ENCODE measurements around the gene AP1G2. TPM values are rescaled to one million over a fixed set of nuclear protein-coding genes. Genes with fewer than 3 reads are reported as not detected.

The AP1G2 gene
- total and polyA plus RNA-seq, 4 experiments from 2014 or later, result 65.7 to 498 (median 300) TPM

GRCh38 chr14:23555533-23555881 is 12.1 kb downstream of the AP1G2 start:
- POLR2A ChIA-PET (ENCODE audit: partially characterized antibody), result interaction anchor here (0.6 to 2.9 kb wide), 8 partner anchors 10 to 687 kb away, joined by 3 to 17 read pairs (median 4); partner anchors contain the start of genes AP1G2, NGDN, PABPN1 and TINF2
- Mint-ChIP-seq H3K4me3 (peak overlapping the region; percentile 95 to 99 (median 96)), H3K36me3 (peaks cover 10 to 20% of the 10 kb centered on the region in 2 donors), H3K4me1 (peaks cover 15 to 44% (median 28%) of the 10 kb centered on the region in 4 donors), H3K27me3 (peaks cover 0 to 2% of the 10 kb centered on the region in 2 donors), H3K9me3 (no peaks in the 10 kb centered on the region), H3K27ac (peak overlapping the region; percentile 82 to 98 (median 97))
- peak overlapping the region; percentile 84 to 97 for H3K4me3 ChIP-seq (ENCODE audit: low read length in 2 of 2)
- H3K9me3 ChIP-seq (ENCODE audit: control insufficient read depth in 1 of 2, low read length in 2 of 2), result no peaks in the 10 kb centered on the region
- H3K36me3 ChIP-seq (ENCODE audit: insufficient read depth, low read length), result peaks cover 23% of the 10 kb centered on the region
- intact Hi-C loops (cut with micrococcal nuclease), result loop anchor here (5.0 to 10.0 kb wide), 2 partner anchors 461 to 887 kb away; partner anchors contain the start of genes ACIN1, C14orf119 and SDR39U1
- CTCF ChIA-PET (ENCODE audit: partially characterized antibody), result interaction anchor here (0.8 to 4.1 kb wide), 4 partner anchors 12 to 79 kb away, joined by 3 to 24 read pairs (median 10); partner anchors contain the start of gene AP1G2
- peak overlapping the region; percentile 86 for H3K27ac ChIP-seq (ENCODE audit: low read depth, low read length)
- DNase-seq, result no peak
- H3K4me1 ChIP-seq (ENCODE audit: insufficient read depth, low read length), result peaks cover 39% of the 10 kb centered on the region
- H3K27me3 ChIP-seq (ENCODE audit: insufficient read depth, low read length), result no peaks in the 10 kb centered on the region

GRCh38 chr14:23551266-23552028 is 16.1 kb downstream of the AP1G2 start, which contains the start of gene ZFHX2:
TSS of gene ZFHX2 (minus strand) at chr14:23551765. CDS start at chr14:23535325, 16,440 bp downstream.
- H3K27me3 Mint-ChIP-seq, result peaks cover 0 to 2% of the 10 kb centered on the region in 2 donors
- H3K4me1 Mint-ChIP-seq, result peaks cover 5 to 25% (median 13%) of the 10 kb centered on the region in 4 donors
- peak; percentile 55 to 86 (median 64) for DNase-seq
- H3K36me3 Mint-ChIP-seq, result peaks cover 0 to 3% of the 10 kb centered on the region in 2 donors
- peak within 1 kb of the TSS in 3 of 8 donors; percentile 21 to 88 (median 78) for H3K4me3 Mint-ChIP-seq
- Histone ChIP-seq H3K9me3 (ENCODE audit: control insufficient read depth in 1 of 2, low read length in 2 of 2) (no peaks in the 10 kb centered on the region), H3K4me3 (ENCODE audit: low read length in 2 of 2) (peak within 1 kb of the TSS; percentile 23 to 71), H3K4me1 (ENCODE audit: insufficient read depth, low read length) (peaks cover 20% of the 10 kb centered on the region), H3K36me3 (ENCODE audit: insufficient read depth, low read length) (no peaks in the 10 kb centered on the region), H3K27ac (ENCODE audit: low read depth, low read length) (peak within 1 kb of the TSS; percentile 39), H3K27me3 (ENCODE audit: insufficient read depth, low read length) (no peaks in the 10 kb centered on the region)
- peak within 1 kb of the TSS in 6 of 7 donors; percentile 66 to 91 (median 82) for H3K27ac Mint-ChIP-seq
- H3K9me3 Mint-ChIP-seq, result no peaks in the 10 kb centered on the region
- ChIA-PET POLR2A (ENCODE audit: partially characterized antibody) (interaction anchor here (1.2 to 1.4 kb wide), 2 partner anchors 12 to 16 kb away, joined by 5 to 9 read pairs; partner anchors contain the start of gene AP1G2), CTCF (ENCODE audit: partially characterized antibody) (interaction anchor here (1.2 to 2.8 kb wide), 2 partner anchors 8 to 12 kb away, joined by 6 to 15 read pairs; no protein-coding TSS in a partner anchor)
- intact Hi-C loops (cut with micrococcal nuclease), result loop anchor here (1.0 to 10.0 kb wide), 2 partner anchors 250 to 457 kb away; partner anchors contain the start of genes ACIN1 and C14orf119

- Mint-ChIP-seq H3K27ac (peak overlapping the region in 3 of 7 donors; percentile 66 to 80 (median 79)), H3K36me3 (peaks cover 0 to 1% of the 10 kb centered on the region in 2 donors), H3K4me1 (peaks cover 4 to 19% (median 10%) of the 10 kb centered on the region in 4 donors), H3K9me3 (no peaks in the 10 kb centered on the region), H3K27me3 (peaks cover 0 to 2% of the 10 kb centered on the region in 2 donors), H3K4me3 (peak overlapping the region in 2 of 8 donors; percentile 34 to 78)
- Histone ChIP-seq H3K36me3 (ENCODE audit: insufficient read depth, low read length) (no peaks in the 10 kb centered on the region), H3K9me3 (ENCODE audit: control insufficient read depth in 1 of 2, low read length in 2 of 2) (no peaks in the 10 kb centered on the region), H3K4me1 (ENCODE audit: insufficient read depth, low read length) (peaks cover 19% of the 10 kb centered on the region), H3K27ac (ENCODE audit: low read depth, low read length) (peak overlapping the region; percentile 39), H3K27me3 (ENCODE audit: insufficient read depth, low read length) (no peaks in the 10 kb centered on the region), H3K4me3 (ENCODE audit: low read length in 2 of 2) (peak overlapping the region; percentile 23 to 71)
- DNase-seq, result no peak
- CTCF ChIA-PET (ENCODE audit: partially characterized antibody), result interaction anchor here (2.8 kb wide), 1 partner anchor 8 kb away, joined by 15 read pairs; no protein-coding TSS in a partner anchor
- POLR2A ChIA-PET (ENCODE audit: partially characterized antibody), result no interaction called here
- intact Hi-C loops (cut with micrococcal nuclease), result loop anchor here (1.0 to 10.0 kb wide), 2 partner anchors 250 to 456 kb away; partner anchors contain the start of genes ACIN1 and C14orf119
Observed at GRCh38 chr14:23550812-23551265, 16.8 kb downstream of the AP1G2 start.

- peaks cover 0 to 2% of the 10 kb centered on the region in 2 donors for H3K27me3 Mint-ChIP-seq
- CTCF ChIA-PET (ENCODE audit: partially characterized antibody), result interaction anchor here (0.8 to 2.8 kb wide), 5 partner anchors 9 to 82 kb away, joined by 3 to 15 read pairs (median 3); no protein-coding TSS in a partner anchor
Observed at GRCh38 chr14:23550131-23550811, 17.3 kb downstream of the AP1G2 start.

GRCh38 chr14:23548351-23549318 is 19.0 kb downstream of the AP1G2 start:
- CTCF ChIA-PET (ENCODE audit: partially characterized antibody), result interaction anchor here (0.7 to 3.8 kb wide), 7 partner anchors 9 to 81 kb away, joined by 3 to 15 read pairs (median 5); no protein-coding TSS in a partner anchor

More at GRCh38 chr14:23550131-23550811, 17.3 kb downstream of the AP1G2 start:
- Mint-ChIP-seq H3K27ac (no peak overlapping the region), H3K9me3 (no peaks in the 10 kb centered on the region), H3K36me3 (no peaks in the 10 kb centered on the region), H3K4me3 (no peak overlapping the region), H3K4me1 (peaks cover 2 to 14% (median 5%) of the 10 kb centered on the region in 4 donors)
- no peaks in the 10 kb centered on the region for H3K27me3 ChIP-seq (ENCODE audit: insufficient read depth, low read length)
- intact Hi-C loops (cut with micrococcal nuclease), result loop anchor here (10.0 kb wide), 1 partner anchor 455 kb away; the partner anchor contains the start of genes ACIN1 and C14orf119
- no peaks in the 10 kb centered on the region for H3K36me3 ChIP-seq (ENCODE audit: insufficient read depth, low read length)
- peaks cover 17% of the 10 kb centered on the region for H3K4me1 ChIP-seq (ENCODE audit: insufficient read depth, low read length)
- no peak for DNase-seq
- H3K27ac ChIP-seq (ENCODE audit: low read depth, low read length), result no peak overlapping the region
- H3K9me3 ChIP-seq (ENCODE audit: control insufficient read depth in 1 of 2, low read length in 2 of 2), result no peaks in the 10 kb centered on the region
- POLR2A ChIA-PET (ENCODE audit: partially characterized antibody), result interaction anchor here (1.1 kb wide), 1 partner anchor 8 kb away, joined by 3 read pairs; no protein-coding TSS in a partner anchor
- no peak overlapping the region for H3K4me3 ChIP-seq (ENCODE audit: low read length in 2 of 2)

GRCh38 chr14:23547924-23548323 is 19.7 kb downstream of the AP1G2 start:
- Mint-ChIP-seq H3K4me1 (peaks cover 2 to 11% (median 4%) of the 10 kb centered on the region in 4 donors), H3K9me3 (no peaks in the 10 kb centered on the region), H3K27me3 (peaks cover 0 to 2% of the 10 kb centered on the region in 2 donors), H3K36me3 (no peaks in the 10 kb centered on the region), H3K4me3 (no peak overlapping the region), H3K27ac (no peak overlapping the region)
- no peak for DNase-seq
- no peak overlapping the region for H3K4me3 ChIP-seq (ENCODE audit: low read length in 2 of 2)
- no peaks in the 10 kb centered on the region for H3K9me3 ChIP-seq (ENCODE audit: control insufficient read depth in 1 of 2, low read length in 2 of 2)
- intact Hi-C loops (cut with micrococcal nuclease), result no loop called here
- H3K36me3 ChIP-seq (ENCODE audit: insufficient read depth, low read length), result no peaks in the 10 kb centered on the region
- H3K27ac ChIP-seq (ENCODE audit: low read depth, low read length), result no peak overlapping the region
- ChIA-PET POLR2A (ENCODE audit: partially characterized antibody) (interaction anchor here (0.6 to 1.5 kb wide), 2 partner anchors 9 to 13 kb away, joined by 3 read pairs; no protein-coding TSS in a partner anchor), CTCF (ENCODE audit: partially characterized antibody) (interaction anchor here (1.1 to 3.8 kb wide), 3 partner anchors 11 to 15 kb away, joined by 5 to 10 read pairs (median 5); no protein-coding TSS in a partner anchor)
- H3K27me3 ChIP-seq (ENCODE audit: insufficient read depth, low read length), result no peaks in the 10 kb centered on the region
- peaks cover 15% of the 10 kb centered on the region for H3K4me1 ChIP-seq (ENCODE audit: insufficient read depth, low read length)

More at GRCh38 chr14:23548351-23549318, 19.0 kb downstream of the AP1G2 start:
- peaks cover 2 to 11% (median 4%) of the 10 kb centered on the region in 4 donors for H3K4me1 Mint-ChIP-seq
- no peaks in the 10 kb centered on the region for H3K36me3 ChIP-seq (ENCODE audit: insufficient read depth, low read length)
- no peak overlapping the region for H3K4me3 Mint-ChIP-seq
- H3K27ac ChIP-seq (ENCODE audit: low read depth, low read length), result no peak overlapping the region
- H3K4me3 ChIP-seq (ENCODE audit: low read length in 2 of 2), result no peak overlapping the region
- peaks cover 0 to 2% of the 10 kb centered on the region in 2 donors for H3K27me3 Mint-ChIP-seq
- H3K4me1 ChIP-seq (ENCODE audit: insufficient read depth, low read length), result peaks cover 15% of the 10 kb centered on the region
- POLR2A ChIA-PET (ENCODE audit: partially characterized antibody), result interaction anchor here (1.1 to 1.5 kb wide), 2 partner anchors 10 to 12 kb away, joined by 3 read pairs; no protein-coding TSS in a partner anchor
- intact Hi-C loops (cut with micrococcal nuclease), result no loop called here
- H3K27me3 ChIP-seq (ENCODE audit: insufficient read depth, low read length), result no peaks in the 10 kb centered on the region
- no peaks in the 10 kb centered on the region for H3K9me3 Mint-ChIP-seq
- DNase-seq, result no peak
- H3K36me3 Mint-ChIP-seq, result no peaks in the 10 kb centered on the region
- H3K27ac Mint-ChIP-seq, result no peak overlapping the region
- H3K9me3 ChIP-seq (ENCODE audit: control insufficient read depth in 1 of 2, low read length in 2 of 2), result no peaks in the 10 kb centered on the region
